NCI-H1105 (cell line): ENCODE data around the gene KNCN.

ENCODE experiments used
- DNase-seq: peaks from one replicate; lab custom pipeline; 2025; lab: John Stamatoyannopoulos, UW

The KNCN gene

GRCh38 chr1:46551597-46552095 is at the start of gene KNCN:
TSS of gene KNCN (minus strand) at chr1:46551647. CDS start at chr1:46551215, 432 bp downstream.
- DNase-seq: no peak

GRCh38 chr1:46599059-46599970 is 47.9 kb upstream of the KNCN start:
- DNase-seq: no peak

DNA sequence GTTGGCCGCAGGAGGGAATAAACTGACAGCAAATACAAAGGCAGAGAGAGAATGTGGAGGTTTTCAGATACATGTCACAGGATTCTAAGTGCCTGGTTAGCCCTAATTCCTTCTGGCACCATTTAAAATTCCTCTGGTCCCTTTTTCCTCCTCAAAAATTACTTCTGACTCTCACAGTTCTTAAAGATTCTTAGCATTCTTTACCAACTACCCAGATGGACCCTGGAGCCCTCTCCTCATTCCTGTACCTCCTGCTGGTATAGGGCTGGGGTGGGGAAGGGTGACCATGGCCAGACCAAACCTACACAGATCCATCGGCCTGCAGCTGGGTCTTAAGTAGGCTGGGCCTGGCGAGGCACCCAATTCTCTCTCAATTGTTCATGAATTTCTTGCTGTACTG is 45.4 kb upstream of the KNCN start:
- DNase-seq: no peak

GRCh38 chr1:46596036-46596435 is 44.6 kb upstream of the KNCN start:
- DNase-seq: no peak

GRCh38 chr1:46595127-46595526 is 43.7 kb upstream of the KNCN start:
- no peak for DNase-seq

GRCh38 chr1:46594063-46594462 is 42.6 kb upstream of the KNCN start:
- no peak for DNase-seq

- DNase-seq: no peak
Measured at GRCh38 chr1:46592823-46593222, 41.4 kb upstream of the KNCN start.

DNA sequence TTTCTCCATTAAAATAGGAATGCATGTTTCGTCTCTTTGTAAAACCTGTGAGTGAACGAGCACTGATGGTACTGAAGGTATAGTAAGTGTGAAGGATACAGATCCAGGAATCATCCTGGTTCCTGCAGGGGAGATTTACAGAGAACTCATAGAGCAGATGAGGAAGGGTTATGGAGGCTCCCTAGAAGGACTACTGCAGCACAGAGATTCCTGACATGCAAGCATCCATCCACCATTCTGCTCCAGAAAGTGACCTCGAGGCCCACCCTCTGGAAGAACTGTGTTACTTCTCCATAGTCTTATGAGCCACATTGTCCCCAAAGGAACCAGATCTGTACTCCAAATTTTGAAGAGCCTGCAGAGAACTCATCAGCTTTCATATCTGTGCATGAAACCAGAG is 38.1 kb upstream of the KNCN start:
- no peak for DNase-seq

DNA sequence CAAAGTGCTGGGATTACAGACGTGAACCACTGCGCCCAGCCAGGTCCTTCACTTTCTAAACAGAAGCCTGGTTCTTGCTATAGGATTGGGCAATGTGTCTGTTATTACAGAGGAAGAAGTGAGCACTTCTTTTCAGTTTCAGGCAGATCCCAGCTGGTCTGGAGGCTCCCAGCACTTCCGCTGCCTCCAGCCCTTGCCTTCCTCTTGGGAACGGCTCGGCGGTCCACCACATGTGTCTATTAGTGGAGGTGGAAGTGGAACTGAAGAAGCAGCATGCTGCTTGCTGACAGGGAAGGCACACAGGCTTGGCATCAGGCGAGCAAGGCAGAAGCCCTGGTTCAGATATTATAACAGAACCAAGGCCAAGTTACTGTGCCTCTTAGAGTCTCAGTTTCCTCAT is 35.6 kb upstream of the KNCN start:
- DNase-seq: no peak

- DNase-seq: no peak
Measured at GRCh38 chr1:46585312-46585938, 34.0 kb upstream of the KNCN start.

- no peak for DNase-seq
Measured at GRCh38 chr1:46583494-46583893, 32.0 kb upstream of the KNCN start.

DNA sequence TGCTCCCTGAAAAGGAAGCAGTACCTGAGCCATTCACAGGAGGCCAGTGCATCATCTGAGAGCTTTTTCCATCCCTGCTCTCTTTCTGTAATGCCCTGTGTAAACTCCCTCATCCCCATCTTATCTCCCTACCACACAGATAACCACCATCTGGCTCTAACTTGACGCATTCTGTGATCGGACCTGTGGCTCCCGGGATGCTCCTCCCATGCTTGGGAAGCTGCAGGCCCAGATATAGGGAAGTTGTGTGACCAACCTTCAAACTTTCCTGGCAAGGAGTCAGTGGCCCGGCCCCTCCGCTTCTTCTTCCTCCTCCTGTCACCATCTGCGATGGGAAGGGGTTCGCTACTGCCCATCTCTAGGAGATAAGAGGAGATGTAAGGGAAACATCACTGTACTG is 31.5 kb upstream of the KNCN start:
- DNase-seq: no peak

DNA sequence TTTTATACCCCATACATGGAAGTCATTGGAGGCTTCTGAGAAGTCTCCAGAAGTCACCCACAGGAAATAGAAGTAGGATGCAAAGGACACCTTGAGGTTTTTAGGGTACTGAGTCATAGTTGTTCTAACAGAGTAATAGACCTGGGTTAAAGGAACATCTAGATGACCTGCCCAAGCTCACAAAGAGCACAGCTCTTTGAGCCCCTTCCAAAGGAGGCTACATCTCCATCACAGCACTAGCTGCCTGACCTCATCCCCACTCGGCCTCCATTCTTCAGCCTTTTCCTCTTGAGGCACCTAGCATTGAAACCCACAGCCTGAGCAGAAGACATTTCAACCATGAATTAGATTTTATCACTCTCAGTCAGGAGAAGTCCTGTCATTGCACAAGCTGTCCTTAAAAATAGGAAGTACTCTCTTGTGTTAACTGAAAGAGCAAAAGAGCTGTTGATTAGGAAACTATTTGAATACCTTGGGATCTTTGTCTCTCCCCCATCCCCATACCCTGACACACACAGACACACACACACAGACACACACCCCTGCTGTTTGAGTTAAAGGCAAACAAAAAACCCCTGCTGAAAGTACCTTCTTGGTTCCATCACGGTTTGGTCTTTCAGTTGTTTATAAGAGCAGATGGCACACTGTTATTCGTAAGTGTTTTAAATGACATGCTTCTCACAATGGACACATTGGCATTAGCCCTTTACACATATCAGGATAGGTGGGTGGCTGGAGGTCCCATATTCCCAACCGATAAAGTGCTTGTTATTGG is 30.4 kb upstream of the KNCN start:
- DNase-seq: no peak

DNA sequence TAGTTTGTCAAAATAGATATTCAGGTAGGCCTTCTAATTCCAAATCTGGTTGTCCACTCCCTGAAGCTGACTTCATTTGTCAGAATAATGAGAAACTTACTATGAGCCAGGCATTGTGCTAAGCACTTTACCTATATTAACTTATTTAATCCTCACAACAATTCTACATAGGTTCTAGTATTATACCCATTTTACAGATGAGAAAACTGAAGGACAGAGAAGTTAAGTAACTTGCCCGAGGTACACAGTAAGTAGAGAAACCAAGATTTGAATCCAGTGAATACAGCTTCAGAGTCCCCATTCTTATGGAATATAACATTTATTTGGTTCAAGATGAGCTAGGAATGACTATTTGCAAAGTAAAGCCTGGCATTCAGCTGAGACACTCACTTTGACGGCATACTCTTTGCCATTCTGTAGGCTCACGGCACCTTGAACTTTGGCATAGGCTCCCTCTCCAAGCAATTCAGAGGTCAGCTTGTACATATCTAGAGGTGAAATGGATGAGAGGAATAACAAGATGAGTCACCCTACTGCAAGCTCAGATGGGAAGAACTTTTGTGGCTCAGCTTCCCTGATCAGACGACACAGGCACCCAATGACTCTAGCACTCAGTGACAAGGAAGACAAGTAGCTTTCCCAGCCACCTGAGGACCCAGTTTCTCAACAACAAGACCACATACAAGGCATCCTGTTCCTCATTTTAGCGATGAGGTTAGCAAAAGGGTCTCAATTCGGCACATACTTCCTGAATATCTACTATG is 28.9 kb upstream of the KNCN start:
- no peak for DNase-seq

DNA sequence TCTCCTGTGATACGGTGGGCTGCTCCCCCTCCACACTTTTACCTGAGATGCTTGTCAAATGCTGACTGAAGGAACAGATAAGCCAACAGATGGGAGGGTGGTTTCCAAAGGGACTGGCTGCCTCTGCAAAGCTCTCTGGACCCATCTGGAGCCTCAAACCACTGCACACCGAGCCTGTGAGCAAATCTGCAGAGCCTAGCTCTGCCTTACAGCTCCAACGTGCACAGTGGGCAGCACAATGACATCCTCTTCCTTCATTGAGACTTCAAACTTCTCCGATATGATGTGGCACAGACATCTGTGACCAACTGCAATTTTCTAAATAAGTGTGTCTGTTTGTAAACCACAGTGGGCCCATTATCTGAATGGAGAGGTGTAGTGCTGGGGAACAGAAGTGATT is 26.2 kb upstream of the KNCN start:
- DNase-seq: no peak

- no peak for DNase-seq
Measured at GRCh38 chr1:46576596-46576995, 25.1 kb upstream of the KNCN start.

DNA sequence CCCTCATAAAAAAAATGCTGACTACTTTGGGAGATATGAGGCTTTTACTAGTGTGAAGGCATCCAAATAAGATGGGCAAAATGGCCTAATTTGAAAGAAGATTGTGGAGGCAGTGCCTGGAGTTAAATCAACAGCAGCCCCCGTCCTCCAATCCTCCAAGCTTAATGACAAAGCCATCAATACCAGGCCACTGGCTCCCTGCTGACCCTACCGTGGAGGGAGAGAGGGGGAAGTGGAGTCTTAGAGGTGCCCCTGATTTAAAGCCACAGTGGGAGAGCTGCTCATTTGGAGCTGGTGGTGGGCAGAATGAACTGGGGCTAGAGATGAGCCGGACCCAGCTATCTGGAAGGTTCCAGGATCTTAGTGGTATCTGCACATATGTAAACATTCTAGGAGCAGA is 24.3 kb upstream of the KNCN start:
- no peak for DNase-seq

DNA sequence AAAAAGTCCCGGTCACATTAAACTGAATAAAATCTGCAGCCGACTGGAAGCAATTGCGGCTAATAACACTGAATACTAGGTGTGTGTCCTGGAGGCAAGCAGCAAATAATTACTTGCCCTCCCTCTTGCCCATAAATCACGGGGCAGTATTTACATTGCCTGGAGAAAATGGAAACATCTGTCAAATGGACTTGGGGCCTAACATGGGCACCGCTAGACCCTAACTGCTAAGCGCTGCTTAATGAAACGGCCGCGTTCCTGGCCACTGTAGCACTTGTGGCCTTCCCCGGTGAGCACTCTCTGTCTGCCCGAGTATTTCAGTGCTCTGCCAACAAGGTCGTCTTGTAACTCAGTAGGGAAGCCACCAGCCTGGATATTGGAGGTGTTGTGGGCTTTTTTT is 23.9 kb upstream of the KNCN start:
- peak; percentile 2 for DNase-seq

DNA sequence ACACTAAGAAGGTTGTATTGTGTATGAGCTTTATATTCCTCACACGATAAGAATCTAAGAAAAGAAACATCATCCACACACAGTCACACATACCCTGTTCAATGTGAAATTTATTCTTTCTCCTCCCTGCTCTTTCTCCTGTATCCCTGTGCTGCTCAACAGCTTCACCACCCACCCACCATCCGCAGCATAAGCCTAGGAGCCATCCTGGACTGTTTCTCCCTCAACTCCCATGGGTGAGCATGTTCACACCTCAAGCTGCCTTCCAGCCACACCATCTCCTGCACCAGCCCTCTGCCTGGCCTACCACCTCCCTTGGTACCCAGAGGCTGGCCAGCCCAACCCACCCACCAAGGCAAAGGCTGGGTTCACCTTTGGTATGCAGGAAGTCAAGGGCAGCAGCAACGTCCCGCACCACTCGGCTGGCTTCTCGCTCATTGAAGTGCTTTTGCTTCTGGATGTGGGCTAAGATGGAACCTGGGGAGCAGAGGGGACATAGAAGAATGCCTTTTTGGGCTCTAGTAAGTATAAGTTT is 20.3 kb upstream of the KNCN start:
- no peak for DNase-seq

- DNase-seq: no peak
Measured at GRCh38 chr1:46569884-46570725, 18.7 kb upstream of the KNCN start.

DNA sequence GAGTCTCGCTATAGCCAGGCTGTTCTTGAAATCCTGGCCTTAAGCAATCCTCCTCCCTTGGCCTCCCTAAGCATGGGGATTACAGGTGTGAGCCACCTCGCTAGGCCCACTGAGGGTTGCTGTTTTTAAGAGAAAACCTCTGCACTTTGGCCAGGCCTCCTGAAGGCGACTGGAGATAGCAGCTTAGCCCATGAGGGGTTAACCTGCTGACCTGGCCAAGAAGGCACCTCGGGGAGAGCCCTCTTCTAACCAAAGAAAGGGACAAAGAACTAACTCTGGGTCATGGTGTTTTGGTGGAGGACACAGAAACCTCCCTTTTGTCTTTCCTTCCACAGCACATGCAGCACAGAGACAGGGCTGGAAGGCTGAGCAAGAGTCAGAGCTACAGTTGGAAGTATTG is 17.7 kb upstream of the KNCN start:
- DNase-seq: no peak
